ENCODE results near the gene HIC1.
A peak's percentile ranks its signal among the peaks of the same experiment; 100 is the strongest.

The HIC1 gene

GRCh38 chr17:2025220-2025621 lies 29.7 kb upstream of the HIC1 start, which contains the start of gene RTN4RL1:
RTN4RL1 (minus strand) TSS chr17:2025334; CDS start chr17:2024865, 469 bp downstream.
- H3K4me3 ChIP-seq (ENCODE audit: low read depth, low read length): peak within 1 kb of the TSS; percentile 13

GRCh38 chr17:2025622-2026309 lies 29.1 kb upstream of the HIC1 start:
- H3K4me3 ChIP-seq (ENCODE audit: low read depth, low read length): no peak overlapping the region

- H3K4me3 ChIP-seq (ENCODE audit: low read depth, low read length): no peak overlapping the region
Measured at GRCh38 chr17:2027528-2028233, 27.2 kb upstream of the HIC1 start.

GRCh38 chr17:2028234-2028614 lies 26.7 kb upstream of the HIC1 start:
- no peak overlapping the region for H3K4me3 ChIP-seq (ENCODE audit: low read depth, low read length)

GRCh38 chr17:2028737-2029136 lies 26.2 kb upstream of the HIC1 start:
- H3K4me3 ChIP-seq (ENCODE audit: low read depth, low read length): no peak overlapping the region

- H3K4me3 ChIP-seq (ENCODE audit: low read depth, low read length): peak within 1 kb of the TSS; percentile 90
Measured at GRCh38 chr17:2029911-2030778, 24.8 kb upstream of the HIC1 start, which contains the start of gene DPH1. DPH1 (plus strand) TSS chr17:2030153; CDS start chr17:2030170, 17 bp downstream.

DNA sequence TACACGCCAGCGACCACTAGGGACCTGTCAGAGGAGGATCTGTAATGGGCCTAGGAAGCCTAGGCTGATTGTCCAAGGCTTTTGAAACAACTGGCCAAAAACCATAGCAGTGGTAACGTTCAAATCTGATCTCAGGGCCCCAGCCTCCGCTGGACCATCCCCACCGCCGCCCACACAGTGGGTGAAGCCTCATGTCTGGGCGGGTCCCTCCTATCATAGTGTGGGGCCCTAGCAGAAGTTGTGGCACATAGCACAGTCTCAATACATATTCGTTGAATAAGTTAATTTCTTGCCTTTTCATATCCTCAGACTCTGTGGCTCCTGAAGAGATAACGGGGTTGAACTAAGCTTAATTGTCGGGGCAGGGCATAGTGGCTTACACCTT lies 24.1 kb upstream of the HIC1 start:
- peak overlapping the region; percentile 90 for H3K4me3 ChIP-seq (ENCODE audit: low read depth, low read length)

DNA sequence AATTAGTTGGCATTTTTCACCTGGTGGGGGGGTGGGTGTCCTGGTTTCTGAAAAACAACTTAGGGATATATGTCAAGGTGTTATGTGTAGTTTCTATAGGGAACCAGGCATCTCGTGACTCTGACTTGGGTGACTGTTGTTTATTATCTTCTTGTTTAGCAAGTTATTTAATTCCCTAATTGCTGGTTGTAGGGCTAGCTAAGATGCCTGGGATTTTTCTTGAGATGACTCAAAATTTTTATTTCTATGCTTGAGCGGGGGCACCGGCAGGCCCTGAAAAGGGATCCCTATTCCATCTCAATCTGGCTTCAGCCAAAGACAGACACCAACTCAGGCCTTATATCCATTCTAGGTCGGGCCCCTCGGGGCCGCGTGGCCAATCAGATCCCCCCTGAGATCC lies 21.8 kb upstream of the HIC1 start:
- H3K4me3 ChIP-seq (ENCODE audit: low read depth, low read length): no peak overlapping the region

GRCh38 chr17:2034157-2034556 lies 20.7 kb upstream of the HIC1 start:
- no peak overlapping the region for H3K4me3 ChIP-seq (ENCODE audit: low read depth, low read length)

DNA sequence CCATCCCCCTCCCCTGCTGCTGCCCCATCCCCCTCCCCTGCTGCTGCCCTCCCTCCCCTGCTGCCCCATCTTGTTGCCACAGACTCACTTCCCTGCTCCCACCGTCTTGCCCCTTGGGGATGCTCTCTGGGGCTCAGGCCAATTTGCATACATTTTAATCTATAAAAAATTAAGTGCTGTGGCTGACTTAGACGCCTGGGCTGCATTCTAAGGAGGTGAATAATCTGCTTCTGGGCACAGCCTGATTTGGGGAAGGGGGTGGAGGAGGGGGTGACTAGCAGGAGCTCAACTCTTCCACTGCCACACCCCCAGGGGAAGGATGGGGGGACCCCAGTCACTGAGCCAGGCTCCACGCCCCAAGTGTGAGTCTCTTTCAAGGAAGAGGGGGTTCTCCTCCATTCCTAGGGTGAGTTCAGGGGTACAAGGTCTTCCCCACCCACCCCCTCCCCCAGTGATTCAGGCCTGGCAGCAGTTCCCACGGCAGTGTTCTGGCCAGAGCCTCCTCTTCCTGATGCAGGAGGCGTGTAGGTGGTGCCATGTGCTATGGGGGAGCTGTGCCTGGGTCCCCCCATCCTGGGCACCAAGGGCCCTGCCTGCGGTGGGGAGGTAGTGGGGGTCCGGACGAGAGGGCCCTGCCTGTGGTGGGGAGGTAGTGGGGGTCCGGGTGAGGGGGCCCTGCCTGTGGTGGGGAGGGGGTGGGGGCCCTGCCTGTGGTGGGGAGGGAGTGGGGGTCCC lies 19.9 kb upstream of the HIC1 start:
- no peak overlapping the region for H3K4me3 ChIP-seq (ENCODE audit: low read depth, low read length)

DNA sequence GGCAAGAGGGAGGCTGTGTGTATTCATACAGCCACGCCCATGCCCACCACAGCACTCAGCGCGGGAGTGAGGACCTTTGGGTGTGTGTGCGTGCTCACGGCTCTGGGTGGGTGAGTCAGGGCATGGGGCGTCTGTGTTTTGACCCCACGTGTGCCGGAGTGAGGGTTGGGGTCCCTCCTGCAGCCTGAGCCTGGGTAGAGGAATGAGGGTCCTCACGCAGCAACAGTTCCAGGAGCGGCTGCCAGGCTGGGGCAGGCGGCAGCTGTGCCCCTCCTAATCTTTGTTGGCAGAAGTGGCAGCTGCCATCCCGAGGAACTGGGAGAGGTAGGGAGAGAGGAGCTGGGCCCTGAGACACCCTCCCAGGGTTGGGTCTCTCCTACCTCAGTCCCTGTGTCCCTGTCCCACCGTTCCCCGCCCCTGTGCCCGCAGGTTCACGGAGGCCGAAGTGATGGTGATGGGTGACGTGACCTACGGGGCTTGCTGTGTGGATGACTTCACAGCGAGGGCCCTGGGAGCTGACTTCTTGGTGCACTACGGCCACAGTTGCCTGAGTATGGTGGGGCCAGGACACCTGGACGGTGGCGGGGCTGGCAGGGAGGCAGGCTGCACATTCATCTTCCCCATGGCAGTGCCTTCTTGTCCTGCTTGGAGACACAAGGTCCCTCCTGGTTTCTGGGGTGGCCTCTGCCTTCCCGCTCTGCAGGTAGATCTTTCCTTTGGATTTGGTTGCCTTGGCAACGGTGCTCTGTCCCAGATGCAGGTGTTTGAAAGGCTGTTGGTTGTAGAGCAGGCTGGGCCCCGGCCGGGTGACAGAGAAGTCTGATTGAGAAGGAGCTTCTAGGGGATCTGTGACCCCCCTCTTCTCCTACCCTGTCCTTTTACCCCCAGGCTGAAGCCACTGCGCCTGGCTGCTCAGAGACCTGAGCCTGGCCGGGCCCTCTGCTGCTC lies 19.1 kb upstream of the HIC1 start:
- H3K4me3 ChIP-seq (ENCODE audit: low read depth, low read length): no peak overlapping the region

GRCh38 chr17:2037155-2037554 lies 17.7 kb upstream of the HIC1 start:
- H3K4me3 ChIP-seq (ENCODE audit: low read depth, low read length): no peak overlapping the region

DNA sequence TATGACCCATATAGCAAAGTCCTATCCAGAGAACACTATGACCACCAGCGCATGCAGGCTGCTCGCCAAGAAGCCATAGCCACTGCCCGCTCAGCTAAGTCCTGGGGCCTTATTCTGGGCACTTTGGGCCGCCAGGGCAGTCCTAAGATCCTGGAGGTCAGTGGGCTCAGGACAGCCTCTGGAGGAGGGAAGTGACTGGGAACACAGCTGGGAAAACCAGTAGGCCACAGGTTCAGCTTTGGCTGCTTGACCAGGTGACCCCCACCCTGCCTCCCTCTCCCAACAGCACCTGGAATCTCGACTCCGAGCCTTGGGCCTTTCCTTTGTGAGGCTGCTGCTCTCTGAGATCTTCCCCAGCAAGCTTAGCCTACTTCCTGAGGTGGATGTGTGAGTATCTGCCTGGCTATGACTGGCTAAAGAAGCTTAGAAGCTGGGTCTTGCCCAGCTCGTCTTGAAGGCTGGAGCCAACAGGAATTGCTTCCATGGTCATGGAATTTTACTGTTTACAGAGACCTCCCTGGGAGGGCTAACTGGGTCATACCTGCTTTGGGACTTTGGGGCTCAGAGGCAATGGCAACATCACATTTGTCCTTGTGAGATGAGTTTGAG lies 14.6 kb upstream of the HIC1 start:
- H3K4me3 ChIP-seq (ENCODE audit: low read depth, low read length): no peak overlapping the region

- H3K4me3 ChIP-seq (ENCODE audit: low read depth, low read length): peak overlapping the region; percentile 87
Measured at GRCh38 chr17:2040942-2041560, 13.9 kb upstream of the HIC1 start.

- peak within 1 kb of the TSS; percentile 87 for H3K4me3 ChIP-seq (ENCODE audit: low read depth, low read length)
Measured at GRCh38 chr17:2041561-2042389, 13.1 kb upstream of the HIC1 start, which contains the start of gene OVCA2. OVCA2 (plus strand) TSS chr17:2042022; CDS start chr17:2042048, 26 bp downstream.

DNA sequence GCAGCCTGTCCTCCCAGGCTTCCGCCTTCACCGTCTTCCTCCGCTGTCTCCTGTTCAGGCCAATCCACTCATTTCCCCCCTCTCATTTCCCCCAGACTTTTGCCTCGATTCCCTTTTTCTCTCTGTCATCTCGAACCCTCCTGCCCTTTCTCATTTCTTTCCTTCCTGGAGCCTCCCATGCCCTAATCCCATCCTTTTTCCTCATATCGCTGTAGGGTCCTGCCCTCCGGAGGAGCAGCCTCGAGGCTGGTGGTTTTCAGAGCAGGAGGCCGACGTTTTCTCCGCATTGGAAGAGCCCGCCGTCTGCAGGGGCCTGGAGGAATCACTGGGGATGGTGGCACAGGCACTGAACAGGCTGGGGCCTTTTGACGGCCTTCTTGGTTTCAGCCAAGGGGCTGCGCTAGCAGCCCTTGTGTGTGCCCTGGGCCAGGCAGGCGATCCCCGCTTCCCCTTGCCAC lies 12.5 kb upstream of the HIC1 start:
- H3K4me3 ChIP-seq (ENCODE audit: low read depth, low read length): peak overlapping the region; percentile 87

DNA sequence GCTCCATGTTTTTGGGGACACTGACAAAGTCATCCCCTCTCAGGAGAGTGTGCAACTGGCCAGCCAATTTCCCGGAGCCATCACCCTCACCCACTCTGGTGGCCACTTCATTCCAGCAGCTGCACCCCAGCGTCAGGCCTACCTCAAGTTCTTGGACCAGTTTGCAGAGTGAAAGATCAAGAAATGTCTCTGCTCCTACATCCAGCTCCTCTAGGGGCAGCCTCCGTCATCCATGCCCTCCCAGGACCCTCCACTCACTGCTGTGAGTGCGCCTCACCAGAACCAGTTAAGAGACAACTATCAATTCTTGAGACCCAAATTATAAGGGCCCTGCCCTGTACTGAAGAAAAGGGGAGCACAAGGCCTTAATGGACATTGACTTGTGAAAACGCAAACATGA lies 12.0 kb upstream of the HIC1 start:
- H3K4me3 ChIP-seq (ENCODE audit: low read depth, low read length): no peak overlapping the region

- no peak overlapping the region for H3K4me3 ChIP-seq (ENCODE audit: low read depth, low read length)
Measured at GRCh38 chr17:2043785-2044184, 11.1 kb upstream of the HIC1 start.

Measured in iPS-11a (cell line).